COLO668 (cell line): Measurements from ENCODE around the gene ZFR2.
"Not testable (repeated sequence)": the region's sequence is repeated elsewhere in the genome, so short reads cannot be mapped to it uniquely, and the experiment has no call there.

ENCODE experiments used
- DNase-seq: peaks from one replicate; lab custom pipeline; 2025; ENCODE audit not compliant: unreplicated experiment; lab: John Stamatoyannopoulos, UW

The ZFR2 gene

GRCh38 chr19:3773814-3774515 lies 94.9 kb downstream of the ZFR2 start:
- no peak for DNase-seq

GRCh38 chr19:3771906-3772455 lies 96.9 kb downstream of the ZFR2 start, which contains the start of gene RAX2:
TSS of gene RAX2 (minus strand) at chr19:3772228. CDS start at chr19:3771742, 486 bp downstream.
- no peak for DNase-seq

- no peak for DNase-seq
Measured at GRCh38 chr19:3771000-3771905, 97.6 kb downstream of the ZFR2 start.

DNA sequence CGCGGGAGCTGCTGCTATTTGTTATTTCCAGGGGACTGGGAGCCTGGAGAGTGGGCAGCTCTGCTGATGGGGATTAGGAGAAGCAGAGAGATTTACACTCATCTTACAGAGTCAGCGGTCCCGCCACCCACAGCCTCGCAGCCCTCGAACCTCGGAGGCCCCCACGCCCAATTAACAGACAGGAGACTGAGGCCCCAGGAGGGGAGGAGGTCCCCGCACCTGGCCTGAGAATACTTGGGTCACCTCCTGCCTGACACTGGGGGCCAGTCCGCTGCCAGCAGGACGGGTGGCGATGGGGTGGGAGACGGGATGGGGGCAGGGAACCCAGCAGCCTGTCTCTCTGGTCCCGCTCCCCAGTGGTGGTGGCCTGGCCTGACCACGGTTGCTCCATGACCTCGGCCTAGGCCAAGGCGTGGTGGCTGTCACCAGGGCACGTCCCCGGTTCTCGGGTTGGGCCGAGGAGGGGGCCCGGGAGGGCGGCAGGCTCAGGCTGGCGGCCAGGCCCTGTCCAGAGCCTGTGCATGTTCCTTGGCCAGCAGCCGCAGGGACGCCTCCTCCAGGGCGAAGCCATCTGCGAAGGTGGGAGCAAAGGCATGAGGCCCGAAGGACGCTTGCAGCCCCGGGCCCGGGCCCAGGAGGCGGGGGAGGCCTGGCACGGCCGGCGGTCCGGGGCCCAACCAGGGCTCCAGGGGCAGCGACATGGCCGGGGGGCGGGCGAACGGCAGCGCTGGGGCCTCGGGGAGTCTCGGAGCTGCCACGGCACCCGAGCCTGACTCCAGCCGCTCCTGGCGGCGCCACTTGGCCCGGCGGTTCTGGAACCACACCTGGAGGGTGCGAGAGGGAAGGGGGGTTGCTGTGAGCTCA lies 98.5 kb downstream of the ZFR2 start:
- no peak for DNase-seq

- no peak for DNase-seq
Measured at GRCh38 chr19:3769494-3769893, 99.3 kb downstream of the ZFR2 start.

DNA sequence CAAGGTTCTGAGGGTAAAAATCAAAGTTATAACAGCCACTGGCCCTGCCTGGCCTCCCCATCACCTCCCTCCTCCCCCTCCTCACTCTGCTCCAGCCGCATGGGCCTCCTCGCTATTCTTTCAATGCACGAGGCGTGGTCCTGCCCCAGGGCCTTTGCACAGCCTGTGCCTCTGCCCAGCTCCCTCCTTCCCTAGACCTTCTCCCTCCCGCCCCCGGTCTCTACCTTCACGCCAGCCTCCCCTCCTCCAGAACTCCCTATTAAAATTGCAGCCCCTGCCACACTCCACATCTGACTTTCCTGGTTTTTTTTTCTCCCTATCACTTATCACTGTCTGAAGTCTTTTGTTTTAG lies 100.1 kb downstream of the ZFR2 start:
- DNase-seq: no peak

DNA sequence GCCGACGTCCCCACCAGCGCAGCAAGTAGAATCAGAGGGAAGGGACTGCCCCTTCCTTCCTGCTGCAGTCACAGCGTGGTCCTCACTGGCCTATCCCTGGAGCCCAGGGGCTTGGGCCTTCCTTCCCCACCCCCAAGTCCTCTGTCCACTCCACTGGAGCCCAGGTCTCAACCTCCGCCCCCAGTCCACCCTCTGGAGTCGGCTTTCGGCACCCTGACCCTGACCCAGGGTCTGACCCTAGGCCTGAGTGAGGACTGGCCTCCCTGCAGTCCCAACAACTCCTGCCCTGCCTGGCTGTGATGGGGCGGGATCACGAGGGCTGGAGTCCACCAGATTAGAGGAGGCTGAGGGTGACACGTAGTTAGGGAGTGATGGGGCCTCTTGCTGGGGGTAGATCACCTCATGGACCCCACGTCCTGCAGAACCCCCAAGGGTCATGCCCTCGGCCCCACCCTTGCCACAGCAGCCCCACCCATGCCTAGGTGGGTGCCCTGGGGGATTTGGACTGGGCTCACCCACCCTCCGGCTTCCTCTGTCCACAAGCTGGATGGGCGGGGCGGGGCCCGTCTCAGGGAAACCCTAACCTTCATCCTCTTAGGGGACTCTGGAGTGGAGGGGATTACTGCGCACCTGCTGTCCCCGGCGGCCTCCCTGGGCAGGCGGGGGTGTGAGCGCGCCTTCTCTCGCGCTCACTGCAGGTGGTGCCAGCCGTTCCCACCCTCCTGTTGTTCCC lies 100.7 kb downstream of the ZFR2 start:
- DNase-seq: no peak

DNA sequence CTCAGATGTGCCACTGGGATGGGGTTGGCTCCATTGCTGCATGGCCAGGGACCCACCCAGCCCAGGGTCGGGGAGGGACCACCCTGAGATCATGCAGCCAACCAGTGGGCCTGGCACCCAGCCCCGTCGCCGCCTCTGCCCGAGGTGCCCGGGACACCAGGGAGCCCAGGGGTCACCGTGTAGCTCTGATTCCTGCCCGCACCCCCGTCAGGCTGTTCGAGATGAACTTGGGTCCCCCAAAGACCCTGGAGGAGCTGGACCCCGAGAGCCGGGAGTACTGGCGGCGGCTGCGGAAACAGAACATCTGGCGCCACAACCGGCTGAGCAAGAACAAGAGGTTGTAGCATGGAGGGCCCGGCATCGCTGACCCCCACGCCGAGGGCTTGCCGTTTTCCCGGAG lies 101.8 kb downstream of the ZFR2 start:
- DNase-seq: no peak

DNA sequence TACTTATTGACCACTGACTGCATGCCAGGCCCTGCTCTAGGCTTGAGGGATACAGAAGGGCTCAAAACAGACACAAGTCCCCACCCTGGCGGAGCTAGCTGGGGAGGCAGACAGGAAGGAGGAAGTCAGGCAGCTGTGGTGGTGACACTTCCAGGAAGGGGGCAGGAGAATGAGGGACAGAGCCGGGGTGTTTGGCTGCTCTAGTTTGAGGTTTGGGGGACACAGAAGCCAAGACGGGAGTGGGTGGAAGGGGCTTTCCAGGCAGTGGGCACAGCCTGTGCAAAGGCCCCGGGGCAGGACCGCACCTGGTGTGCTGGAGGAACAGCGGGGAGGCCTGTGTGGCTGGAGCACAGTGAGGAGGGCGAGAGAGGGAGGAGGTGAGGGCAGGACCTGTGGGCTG lies 102.3 kb downstream of the ZFR2 start:
- no peak for DNase-seq

DNA sequence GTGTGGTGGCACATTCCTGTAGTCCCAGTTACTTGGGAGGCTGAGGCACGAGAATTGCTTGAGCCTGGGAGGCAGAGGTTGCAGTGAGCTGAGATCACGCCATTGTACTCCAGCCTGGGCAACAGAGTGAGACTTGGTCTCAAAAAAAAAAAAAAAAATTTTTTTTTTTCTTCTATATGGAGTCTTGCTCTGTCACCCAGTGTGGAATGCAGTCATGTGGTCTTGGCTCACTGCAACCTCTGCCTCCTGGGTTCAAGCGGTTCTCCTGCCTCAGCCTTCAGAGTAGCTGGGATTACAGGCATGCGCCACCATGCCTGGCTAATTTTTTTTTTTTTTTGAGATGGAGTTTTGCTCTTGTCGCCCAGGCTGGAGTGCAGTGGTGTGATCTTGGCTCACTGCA lies 103.1 kb downstream of the ZFR2 start:
- DNase-seq: not testable (repeated sequence)

- DNase-seq: no peak
Measured at GRCh38 chr19:3765121-3765520, 103.7 kb downstream of the ZFR2 start.

DNA sequence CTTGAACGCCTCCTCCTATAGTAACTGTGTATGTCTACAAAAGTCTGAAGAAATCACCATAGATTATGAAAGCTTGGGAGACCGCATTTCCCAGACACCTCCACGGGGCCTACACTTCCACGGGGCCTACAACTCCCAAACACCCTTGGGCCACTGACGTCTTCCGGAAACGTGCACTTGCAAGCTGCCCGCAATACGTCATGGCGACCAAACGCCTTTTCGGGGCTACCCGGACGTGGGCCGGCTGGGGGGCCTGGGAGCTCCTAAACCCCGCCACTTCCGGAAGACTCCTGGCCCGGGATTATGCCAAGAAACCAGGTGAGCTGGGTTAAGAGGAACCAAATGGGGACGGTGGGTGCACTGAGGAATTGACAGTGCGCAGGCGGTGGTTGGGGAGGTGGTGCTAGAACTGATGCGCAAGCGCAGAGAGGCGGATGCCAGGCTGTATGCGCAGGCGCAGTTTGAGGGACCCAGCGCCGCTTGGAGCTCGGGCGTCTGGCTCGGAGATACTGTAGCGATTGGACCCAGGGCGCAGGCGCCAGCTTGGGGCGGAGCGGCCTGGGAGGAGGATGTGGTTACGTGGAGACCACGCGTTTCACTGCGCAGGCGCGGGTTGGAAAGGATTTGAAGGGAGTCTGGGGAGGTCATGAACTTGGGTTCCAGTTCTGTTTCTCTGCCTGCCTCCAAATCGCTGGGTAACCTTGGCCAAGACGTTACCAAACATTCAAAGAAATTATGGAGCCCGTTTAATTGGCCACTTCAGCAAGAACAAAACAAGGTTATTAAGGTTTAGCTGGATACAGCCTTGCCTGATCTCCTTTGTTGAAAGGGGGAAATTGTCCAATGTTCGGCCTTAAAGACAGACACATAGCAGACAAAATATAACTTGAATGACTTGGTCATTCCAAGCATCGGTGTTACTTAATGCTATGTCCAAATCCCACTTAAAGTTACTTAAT lies 106.1 kb downstream of the ZFR2 start, which contains the start of gene MRPL54:
Gene MRPL54 (plus strand): TSS at position 182 of the 959 bp plus-strand sequence. CDS start 19 bp downstream, at position 201.
- peak; percentile 99 for DNase-seq

GRCh38 chr19:3762130-3762473 lies 106.7 kb downstream of the ZFR2 start:
- DNase-seq: no peak

DNA sequence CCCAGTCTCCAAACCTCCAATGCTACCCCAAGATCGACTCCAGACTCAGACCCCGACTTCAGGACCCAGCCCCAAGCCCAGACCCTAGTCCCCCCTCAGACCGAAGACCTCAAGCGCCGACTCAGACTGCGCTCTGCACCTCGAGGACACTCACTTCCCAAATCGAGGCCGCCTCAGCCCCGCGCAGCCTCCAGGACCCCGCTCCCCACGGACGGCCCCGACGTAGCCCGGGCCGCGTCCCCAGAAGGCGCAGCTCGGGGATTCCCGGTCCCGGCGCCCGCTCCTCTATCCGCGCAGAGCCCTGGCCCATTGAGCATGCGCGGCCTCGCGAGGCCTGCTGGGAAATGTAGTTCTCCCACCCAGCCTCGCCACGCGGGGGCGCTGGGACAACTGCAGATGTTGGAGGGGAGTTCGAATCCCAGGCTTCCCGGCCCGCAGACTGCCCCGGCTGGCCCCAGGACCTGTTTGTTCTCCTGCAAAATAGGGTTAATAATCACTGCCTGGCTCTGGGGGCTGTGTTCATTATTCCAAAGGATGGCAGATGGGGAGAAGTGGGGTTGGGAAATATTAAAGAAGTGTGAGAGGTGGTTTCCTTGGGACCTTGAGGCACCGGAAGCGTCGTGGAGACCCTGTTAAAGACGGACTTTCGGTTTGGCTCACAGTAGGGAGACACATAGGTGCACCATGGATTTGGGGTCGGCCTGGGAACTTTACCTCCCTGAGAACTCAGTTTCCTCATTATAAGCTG lies 107.3 kb downstream of the ZFR2 start, which contains the start of gene APBA3:
Gene APBA3 (minus strand): TSS at position 311 of the 748 bp plus-strand sequence. CDS start 1,428 bp downstream, outside the sequence.
- DNase-seq: peak; percentile 91

DNA sequence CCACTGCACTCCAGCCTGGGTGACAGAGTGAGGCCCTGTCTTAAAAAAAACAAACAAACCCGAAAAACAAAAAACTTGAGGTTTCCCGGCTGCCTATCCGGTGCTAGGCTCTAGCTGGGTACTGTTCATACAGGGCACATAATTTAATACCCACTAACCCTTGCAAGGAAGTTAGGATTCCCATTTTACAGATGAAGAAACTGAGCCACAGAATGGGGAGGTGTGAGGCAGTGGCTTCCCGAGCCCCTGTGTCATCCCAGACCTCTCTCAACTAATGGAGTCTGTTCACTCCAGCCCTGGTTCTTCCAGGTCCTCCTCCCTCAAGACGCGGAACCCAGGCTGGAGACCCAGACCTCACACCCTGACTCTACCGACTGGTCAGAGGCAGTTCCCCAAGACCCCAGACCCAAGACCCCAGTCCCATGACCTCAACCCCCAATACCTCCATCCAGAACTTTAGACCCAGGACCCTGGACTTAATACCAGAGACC lies 107.9 kb downstream of the ZFR2 start:
- DNase-seq: no peak

DNA sequence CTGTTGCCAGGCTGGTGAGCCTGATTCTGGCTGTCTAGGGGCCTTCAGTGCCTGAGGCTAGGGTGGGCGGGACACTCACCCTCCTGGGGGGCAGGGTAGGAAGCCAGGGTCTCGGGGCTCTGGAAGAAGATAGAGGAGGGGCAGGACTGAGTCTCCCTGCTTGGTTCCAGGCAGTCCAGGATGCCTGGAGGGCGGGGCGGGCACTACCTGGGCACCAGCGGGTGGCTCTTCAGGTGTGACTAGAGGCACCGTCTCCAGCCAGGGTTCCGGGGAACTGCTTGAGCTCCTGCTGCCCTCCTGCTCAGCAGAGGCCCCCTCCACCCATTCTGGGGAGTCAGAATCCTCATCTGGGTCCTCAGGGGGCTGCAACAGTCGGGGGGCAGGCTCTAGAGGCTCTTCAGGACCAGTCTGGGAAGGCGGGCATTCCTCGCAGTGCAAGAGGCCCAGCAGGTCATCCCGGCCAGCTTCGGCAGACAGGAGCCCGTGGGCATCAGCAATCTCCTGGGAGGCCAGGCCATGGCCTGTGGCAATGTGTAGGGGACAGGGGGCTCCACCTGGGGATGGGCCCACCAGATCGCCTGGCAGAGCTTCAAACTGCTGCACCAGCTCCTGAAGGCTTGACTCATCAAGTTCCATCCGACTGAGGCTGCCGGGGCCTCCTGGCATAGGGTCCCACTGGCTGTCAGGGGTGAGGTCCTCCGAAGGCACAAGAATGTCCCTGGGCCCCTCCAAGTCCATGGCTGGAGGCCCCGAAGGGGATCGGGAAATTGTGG lies 109.2 kb downstream of the ZFR2 start:
- DNase-seq: no peak

DNA sequence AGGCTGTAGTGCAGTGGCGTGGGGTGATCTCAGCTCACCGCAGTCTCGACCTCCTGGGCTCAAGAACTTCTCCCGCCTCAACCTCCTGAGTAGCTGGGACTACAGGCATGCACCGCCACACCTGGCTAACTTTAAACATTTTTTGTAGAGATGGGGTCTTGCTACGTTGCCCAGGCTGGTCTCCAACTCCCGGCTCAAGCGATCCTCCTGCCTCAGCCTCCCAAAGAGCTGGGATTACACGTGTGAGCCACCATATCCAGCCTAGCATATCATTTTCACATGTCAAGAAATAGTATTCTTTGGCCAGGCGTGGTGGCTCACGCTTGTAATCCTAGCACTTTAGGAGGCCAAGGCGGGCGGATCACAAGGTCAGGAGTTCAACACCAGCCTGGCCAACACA lies 110.5 kb downstream of the ZFR2 start:
- not testable (repeated sequence) for DNase-seq
